CD4-positive, alpha-beta T cell treated with Interleukin-6 at 100 ng/mL for 8 hours (primary cell): ENCODE measurements around the gene PRKCI.
"Not testable (repeated sequence)": the region's sequence is repeated elsewhere in the genome, so short reads cannot be mapped to it uniquely, and the experiment has no call there.

Source experiments
- DNase-seq: peaks from one replicate; pipeline ENCODE4 v3.0.0-alpha.2; 2020; ENCODE audit warnings: mixed read lengths, low spot score

Gene PRKCI

DNA sequence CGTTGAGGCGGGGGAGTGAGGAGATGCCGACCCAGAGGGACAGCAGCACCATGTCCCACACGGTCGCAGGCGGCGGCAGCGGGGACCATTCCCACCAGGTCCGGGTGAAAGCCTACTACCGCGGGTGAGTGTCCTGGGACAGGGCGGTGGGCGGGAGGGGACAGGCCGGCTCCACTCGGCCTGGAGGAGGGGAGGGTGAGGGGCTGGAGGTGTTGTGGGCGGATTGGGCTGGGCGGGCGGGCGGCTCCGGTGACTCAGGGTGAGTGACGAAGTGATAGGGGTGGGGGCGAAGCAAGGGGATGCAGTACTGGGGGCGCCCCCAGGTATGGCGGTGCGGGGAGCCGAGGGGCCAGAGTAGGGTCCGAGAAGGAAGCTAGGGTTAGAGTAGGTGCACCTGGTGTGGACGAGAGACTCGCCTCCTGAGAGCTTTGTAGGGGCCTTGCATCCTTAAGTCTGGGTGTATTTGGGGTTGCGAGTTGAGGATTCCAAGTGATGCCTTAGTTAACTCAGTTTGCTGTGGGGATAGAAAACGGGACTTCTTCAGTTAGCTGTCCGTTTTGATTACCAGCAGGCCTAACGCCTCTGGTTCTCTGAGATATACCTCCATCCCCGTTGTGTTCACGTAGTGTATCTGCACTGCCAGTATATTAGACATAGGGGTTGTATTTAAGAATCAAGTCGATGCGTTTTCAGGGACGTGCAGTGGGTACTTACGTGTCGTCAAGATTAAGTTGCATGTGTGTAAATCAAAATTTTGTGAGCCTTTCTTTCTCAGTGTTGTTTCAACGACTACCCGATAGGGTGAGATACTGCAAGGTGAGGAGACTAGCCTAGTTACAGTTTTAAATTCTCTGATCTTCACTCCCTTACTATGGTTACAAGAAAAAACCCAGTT, 670 bp downstream of the PRKCI start:
- DNase-seq = peak; percentile 31

- DNase-seq = no peak
Observed at GRCh38 chr3:170225166-170225565, 2.9 kb downstream of the PRKCI start.

- DNase-seq = no peak
Observed at GRCh38 chr3:170226426-170226960, 4.3 kb downstream of the PRKCI start.

DNA sequence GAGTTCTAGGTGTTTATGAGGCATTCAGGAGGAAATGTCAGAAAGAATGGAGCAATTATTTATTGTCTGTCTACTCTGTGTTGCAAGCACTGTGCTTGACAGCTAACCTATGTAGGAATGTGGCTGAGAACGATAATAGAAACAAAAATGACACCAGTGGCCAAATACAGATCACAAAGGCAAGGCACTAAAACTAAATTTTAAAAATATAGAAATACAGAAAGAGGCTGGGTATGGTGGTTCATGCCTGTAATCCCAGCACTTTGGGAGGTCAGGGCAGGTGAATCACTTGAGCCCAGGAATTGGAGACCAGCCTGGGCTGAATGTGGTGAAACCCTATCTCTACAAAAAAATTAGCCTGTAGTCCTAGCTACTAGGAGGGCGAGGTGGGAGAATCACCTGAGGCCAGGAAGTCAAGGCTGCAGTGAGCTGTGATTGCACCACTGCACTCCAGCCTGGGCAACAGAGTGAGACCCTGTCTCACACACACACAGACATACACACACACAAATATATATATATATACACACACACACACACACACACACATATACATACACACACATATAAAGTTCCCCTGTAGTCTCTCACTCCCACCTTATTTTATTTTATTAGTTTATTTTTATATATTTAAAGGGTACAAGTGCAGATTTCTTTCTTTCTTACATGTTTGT, 6.0 kb downstream of the PRKCI start:
- DNase-seq = no peak

DNA sequence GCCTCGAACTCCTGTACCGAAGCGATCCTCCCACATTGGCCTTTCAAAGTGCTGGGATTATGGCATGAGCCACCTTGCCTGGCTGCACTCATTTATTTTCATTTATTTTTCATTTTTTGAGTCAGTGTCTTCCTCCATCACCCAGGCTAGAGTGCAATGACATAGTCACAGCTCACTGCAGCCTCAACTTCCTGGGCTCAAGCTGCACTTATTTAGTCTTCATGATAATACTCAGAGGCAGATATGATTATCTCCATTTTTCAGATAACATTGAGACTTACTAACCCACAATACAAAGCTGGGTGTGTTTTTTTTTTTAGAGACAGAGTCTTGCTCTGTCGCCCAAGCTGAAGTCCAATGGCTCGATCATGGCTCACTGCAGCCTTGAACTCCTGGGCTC, 10.0 kb downstream of the PRKCI start:
- DNase-seq = no peak

GRCh38 chr3:170233530-170233929, 11.3 kb downstream of the PRKCI start:
- DNase-seq = no peak

GRCh38 chr3:170240142-170240541, 17.9 kb downstream of the PRKCI start:
- DNase-seq = no peak

GRCh38 chr3:170240671-170241070, 18.4 kb downstream of the PRKCI start:
- no peak for DNase-seq

DNA sequence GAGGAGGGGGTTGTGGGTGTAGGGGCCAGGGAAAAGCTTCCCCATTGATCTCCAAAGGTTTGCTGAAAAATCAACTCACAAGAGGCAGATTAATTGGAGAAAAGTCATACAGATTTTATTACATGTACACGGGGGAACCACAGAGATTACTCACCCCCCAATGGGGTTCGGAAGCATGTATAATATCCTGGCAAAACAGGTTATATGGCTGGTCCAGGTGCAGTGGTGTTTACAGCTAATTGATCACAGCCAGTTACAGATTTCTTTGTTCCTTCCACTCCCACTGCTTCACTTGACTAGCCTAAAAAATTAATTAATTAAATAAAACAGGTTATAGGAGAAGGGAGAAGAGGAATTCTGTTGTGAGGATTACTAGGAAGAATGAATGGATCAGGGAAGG, 22.4 kb downstream of the PRKCI start:
- DNase-seq = no peak

DNA sequence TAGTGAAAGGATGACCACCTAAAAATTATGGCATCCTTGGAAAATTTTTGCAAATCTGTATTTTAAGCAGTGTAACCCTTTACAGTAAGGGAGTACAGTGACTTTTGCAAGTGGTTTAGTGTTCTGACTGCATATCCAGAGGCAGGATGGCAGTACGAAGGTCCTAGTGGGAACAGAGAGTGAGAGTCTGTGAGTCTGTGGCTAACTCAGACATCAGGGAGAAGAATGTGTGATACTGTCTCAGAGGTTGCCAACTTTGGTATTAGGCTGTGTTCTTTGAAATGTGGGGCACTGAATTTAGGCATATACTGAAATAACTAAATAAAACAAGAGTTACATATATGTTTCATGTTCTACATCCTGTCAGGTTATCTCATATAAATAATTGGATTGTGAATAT, 25.7 kb downstream of the PRKCI start:
- no peak for DNase-seq

GRCh38 chr3:170256597-170256996, 34.4 kb downstream of the PRKCI start:
- no peak for DNase-seq

- no peak for DNase-seq
Observed at GRCh38 chr3:170257145-170257544, 34.9 kb downstream of the PRKCI start.

- no peak for DNase-seq
Observed at GRCh38 chr3:170258105-170258487, 35.9 kb downstream of the PRKCI start.

- no peak for DNase-seq
Observed at GRCh38 chr3:170259907-170260306, 37.7 kb downstream of the PRKCI start.

DNA sequence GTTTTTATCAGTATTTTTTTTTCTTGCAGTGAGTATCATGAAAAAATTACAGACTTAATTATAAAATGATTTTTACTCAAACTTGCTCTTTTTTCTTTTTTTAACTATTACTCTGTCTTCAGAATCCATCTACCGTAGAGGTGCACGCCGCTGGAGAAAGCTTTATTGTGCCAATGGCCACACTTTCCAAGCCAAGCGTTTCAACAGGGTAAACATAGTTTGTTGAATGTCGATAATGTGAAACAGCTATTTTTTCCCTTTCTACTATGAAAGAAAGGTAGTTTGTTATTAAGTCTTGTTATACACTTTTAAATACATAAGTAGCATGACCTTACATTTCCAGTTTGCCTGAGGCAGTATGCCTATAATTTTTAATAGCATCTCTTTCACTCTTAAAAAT, 45.6 kb downstream of the PRKCI start:
- DNase-seq = no peak

- DNase-seq = not testable (repeated sequence)
Observed at GRCh38 chr3:170269673-170270254, 47.5 kb downstream of the PRKCI start.

DNA sequence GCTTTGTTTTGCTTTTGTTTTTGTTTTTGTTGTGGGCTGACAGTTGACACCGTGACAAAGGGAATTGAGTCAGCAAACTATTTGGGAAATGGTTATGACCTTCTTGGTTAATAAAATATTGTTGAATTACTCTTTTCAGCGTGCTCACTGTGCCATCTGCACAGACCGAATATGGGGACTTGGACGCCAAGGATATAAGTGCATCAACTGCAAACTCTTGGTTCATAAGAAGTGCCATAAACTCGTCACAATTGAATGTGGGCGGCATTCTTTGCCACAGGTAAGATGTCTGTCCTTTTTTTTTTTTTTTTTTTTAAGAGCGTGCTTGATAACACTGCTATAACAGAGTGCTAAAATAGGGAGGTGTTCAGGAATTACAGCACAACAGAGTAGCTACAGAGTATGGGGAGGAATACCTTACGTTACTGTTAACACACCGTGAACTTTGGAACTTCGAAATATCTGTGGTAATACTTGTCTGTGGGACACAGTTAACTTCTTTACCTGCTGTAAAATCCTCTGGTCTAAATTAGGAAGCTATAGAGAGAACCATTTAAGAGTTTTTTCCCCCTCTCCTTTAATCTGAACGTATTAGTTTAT, 48.2 kb downstream of the PRKCI start:
- no peak for DNase-seq

DNA sequence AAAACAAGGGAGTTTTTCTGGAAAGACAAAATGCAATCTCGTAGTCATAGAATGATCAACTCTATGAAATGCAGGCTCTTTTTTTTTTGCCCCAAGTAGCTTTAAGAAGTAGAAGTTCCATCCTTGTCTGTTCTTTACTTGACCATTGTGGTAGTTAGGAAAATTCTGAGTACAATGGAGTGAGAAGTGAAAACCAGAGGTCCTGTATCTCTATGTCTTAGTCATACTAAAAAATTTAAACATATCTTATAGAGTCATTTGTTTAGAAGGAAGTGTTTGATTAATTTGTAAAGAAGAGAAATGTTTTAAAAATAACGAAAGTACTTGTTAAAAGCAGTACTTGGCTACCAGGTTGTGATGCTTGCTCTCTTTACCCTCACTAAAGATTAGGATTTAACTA, 52.4 kb downstream of the PRKCI start:
- no peak for DNase-seq

- no peak for DNase-seq
Observed at GRCh38 chr3:170275832-170276231, 53.6 kb downstream of the PRKCI start.

DNA sequence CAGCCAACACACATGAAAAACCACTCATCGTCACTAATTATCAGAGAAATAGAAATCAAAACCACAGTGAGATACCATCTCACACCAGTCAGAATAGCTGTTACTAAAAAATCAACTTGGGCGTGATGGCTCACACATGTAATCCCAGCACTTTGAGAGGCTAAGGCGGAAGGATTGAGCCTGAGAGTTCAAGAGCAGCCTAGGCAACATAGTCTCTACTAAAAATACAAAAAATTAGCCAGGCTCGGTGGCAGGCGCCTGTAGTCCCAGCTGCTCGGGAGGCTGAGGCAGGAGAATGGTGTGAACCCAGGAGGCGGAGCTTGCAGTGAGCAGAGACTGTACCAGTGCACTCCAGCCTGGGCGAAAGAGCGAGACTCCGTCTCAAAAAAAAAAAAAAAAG, 55.1 kb downstream of the PRKCI start:
- peak; percentile 3 for DNase-seq

GRCh38 chr3:170277833-170278580, 55.8 kb downstream of the PRKCI start:
- DNase-seq = no peak

GRCh38 chr3:170278627-170279026, 56.4 kb downstream of the PRKCI start:
- DNase-seq = no peak
